SW 1271 (cell line): ENCODE data around the gene CDH4.

Experiments
- DNase-seq, 2 experiments: peaks; one replicate each; lab custom pipeline; 2025; lab: John Stamatoyannopoulos, UW

The CDH4 gene

GRCh38 chr20:61671559-61671958 lies 419.5 kb downstream of the CDH4 start:
- no peak for DNase-seq

GRCh38 chr20:61673152-61673847 lies 421.2 kb downstream of the CDH4 start:
- no peak for DNase-seq

DNA sequence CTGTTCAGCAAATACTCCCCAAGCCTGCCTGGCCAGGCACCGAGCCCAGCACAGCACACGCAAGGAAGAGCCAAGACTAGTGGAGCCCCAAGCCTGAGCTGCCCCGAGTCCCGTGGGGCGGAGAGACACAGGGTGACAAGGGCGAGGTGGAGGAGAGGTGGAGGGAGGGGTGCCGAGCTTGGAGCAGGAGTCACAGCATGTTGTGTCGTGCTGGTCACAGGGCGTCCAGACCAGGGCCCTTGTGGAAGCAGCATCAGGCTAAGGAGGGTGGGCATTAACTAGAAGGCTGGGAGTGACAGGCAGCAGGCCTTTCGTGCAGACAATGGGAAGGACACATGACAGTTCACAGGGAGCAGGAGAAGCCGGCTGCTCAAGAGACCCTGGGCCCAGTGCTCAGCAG lies 422.1 kb downstream of the CDH4 start:
- no peak for DNase-seq

DNA sequence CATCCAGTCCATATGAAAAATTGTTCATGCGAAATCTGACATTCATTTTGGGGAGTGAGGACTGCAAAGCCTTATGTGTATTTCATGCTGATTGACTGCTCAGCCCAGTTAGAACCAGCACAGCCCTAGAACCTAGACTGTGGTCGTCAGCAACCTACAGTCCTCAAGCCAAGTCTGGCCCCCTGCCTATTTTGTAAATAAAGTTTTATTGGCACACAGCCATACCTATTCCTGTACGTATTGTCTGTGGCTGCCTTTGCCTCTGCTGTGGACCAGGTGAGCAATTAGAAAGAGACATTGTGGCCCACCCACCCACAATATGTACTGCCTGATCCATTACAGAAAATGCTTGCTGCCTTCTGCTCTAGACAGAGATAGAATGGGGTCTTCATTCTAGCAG lies 422.6 kb downstream of the CDH4 start:
- DNase-seq = no peak

DNA sequence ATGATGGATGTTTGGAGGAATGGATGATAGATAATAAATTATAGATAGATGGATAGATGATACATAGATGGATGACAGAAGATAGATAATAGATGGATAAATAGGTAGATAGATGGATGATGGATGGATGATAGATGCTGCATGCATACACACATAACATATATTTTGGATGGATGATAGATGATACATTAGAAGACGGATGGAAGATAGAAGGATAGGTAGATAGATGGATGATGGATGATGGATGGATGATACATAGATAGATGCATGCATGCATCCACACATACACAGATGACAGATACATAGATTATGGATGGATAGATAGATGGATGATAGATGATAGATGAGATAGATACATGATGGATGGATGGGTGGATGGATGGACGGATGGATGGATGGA lies 425.9 kb downstream of the CDH4 start:
- no peak for DNase-seq

DNA sequence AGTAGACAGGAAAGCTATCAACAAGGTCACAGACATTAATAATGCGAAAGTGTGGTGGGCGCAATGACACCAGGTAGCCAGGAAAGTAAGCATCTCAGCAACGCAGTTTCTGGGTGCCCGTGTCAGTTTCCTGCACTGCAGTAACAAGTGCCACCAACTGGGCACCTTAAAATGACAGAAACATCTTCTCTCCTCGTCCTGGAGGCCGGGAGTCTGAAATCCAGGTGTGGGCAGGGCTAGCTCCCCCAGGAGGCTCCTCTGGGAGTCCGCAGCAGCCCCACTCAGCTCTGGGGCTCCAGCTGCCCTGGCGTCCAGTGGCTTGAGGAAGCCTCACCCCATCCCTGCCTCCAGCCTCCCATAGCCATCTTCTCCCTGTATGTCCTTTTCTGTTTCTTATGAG lies 426.4 kb downstream of the CDH4 start:
- no peak for DNase-seq

DNA sequence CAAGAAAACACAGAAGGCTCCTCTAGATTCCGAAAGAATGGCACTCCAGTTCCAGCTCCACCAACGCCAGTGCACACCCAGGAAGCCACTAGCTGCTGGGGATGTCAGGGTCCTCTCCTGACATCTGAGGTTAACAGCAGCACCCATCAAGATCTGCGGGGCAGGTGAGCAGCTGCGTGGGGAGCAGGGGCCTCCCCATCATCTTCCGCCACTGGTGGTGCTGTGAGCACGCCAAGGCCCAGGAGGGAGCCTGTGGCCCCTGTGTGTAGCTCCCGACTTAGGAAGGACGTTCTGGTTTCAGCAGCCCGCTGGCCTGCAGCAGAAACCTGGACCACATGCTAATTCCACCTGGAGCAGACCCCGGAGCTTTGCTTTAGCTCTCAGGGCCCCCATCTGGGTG lies 427.4 kb downstream of the CDH4 start:
- DNase-seq = no peak

GRCh38 chr20:61680096-61680495 lies 428.0 kb downstream of the CDH4 start:
- DNase-seq = no peak

- DNase-seq = no peak
These were observed 430.3 kb downstream of the CDH4 start for GRCh38 chr20:61682114-61682995.

DNA sequence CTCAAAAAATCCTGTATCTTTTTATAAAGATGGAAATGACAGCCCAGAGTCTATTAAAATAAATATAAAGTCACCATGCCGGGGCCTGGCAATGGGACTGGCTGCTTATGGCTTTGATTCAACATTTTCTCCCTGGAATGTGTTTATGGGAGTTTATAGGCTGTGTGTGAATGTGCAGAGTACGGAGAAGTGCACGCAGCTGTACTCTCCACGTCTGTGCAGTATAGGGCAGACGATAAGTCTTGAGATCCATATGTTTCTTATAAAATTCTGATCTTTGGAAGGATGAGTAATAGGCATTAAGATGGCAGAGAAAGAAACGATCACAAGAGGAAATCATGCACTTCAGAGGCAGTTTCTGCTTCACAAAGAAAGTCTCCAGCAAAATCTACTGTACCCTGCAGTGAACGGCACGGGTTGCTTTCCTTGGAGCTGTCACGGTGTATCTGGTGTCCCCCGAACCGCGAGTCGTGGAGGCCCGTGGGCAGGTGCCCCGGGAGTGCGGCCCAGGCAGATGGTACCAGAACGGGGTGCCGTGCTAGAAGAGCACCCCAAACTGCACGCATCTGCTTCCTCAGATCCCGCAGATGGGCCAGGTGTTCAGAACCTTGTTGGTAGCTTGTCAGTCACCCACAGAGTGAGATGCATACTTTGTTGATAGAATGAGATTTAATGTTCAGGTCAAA lies 431.1 kb downstream of the CDH4 start:
- no peak for DNase-seq

DNA sequence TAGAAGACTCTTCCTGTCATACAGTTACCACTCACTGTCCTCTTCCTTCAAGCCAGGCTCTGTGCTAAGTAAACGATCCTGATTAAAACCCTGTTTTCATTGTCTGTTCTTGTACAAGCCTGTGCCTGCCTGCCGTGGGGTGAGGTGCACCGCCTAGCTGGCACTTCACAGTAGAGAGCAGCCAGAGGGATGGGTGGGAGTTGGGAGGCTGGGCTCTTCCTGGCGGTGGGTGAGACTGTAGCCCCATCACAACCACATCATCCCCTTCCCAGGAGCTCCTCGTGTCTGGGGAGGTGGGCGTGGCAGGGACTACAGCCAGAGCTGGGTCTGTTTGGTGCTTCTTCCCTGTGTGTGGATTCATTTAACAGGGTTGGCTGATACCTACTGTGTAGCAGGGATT lies 431.7 kb downstream of the CDH4 start:
- no peak for DNase-seq

- DNase-seq = no peak
These were observed 432.1 kb downstream of the CDH4 start for GRCh38 chr20:61684136-61684535.

GRCh38 chr20:61684583-61685235 lies 432.6 kb downstream of the CDH4 start:
- DNase-seq = no peak

- DNase-seq = no peak
These were observed 433.4 kb downstream of the CDH4 start for GRCh38 chr20:61685462-61685861.

DNA sequence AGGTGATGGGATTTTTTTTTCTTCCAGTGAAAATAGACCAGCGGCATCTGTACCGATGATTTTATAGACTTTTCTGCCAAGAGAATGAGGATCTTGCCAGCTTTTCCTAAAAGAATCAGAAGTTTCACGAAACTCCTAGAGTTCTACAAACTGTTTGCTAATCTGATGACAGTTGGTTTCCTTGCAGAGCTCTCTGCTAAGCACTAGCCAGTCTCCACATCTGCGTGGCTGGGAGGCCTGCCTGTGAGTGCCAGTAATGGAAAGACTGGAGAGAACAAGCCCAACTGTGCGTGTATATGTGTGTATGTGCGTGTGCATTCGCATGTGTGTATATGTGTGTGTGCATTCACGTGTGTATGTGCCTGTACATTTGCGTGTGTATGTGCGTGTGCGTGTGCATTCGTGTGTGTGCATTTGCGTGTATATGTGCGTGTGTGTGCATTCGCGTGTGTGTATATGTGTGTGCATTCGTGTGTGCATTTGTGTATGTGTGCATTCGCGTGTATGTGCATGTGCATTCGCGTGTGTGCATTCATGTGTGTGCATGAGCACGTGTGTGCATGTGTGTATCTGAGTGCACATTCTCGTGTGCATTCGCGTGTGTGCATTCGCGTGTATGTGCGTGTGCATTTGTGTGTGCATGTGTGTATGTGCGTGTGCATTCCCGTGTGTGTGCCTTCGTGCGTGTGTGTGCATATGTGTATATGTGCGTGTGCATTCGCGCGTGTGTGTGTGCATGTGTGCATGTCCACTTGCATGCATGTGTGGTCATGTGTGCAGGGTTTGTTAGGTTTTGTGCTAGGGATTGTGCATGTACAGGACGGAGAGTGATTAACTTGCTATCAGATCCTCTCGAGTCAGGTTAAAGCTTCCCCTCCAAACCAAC lies 434.2 kb downstream of the CDH4 start:
- DNase-seq = no peak

- DNase-seq = no peak
These were observed 436.4 kb downstream of the CDH4 start for GRCh38 chr20:61688411-61688810.

GRCh38 chr20:61690150-61690549 lies 438.1 kb downstream of the CDH4 start:
- no peak for DNase-seq

GRCh38 chr20:61690993-61691838 lies 439.2 kb downstream of the CDH4 start:
- no peak for DNase-seq

DNA sequence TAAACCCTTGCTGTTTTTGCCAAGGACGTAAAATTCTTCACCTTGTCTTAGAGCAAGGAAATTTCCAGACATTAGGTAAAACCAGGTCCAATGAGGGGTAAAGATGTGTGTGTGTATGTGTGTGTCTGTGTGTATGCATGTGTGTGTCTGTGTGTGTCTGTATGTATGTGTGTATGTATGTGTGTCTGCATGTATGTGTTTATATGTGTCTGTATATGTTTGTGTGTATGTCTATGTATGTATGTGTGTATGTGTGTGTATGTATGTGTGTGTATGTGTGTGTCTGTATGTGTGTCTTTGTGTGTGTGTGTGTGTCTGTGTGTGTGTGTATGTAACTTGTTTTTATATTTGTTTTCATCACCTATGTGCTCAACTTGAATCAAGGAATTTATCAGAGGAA lies 439.9 kb downstream of the CDH4 start:
- no peak for DNase-seq

- DNase-seq = no peak
These were observed 440.4 kb downstream of the CDH4 start for GRCh38 chr20:61692479-61692878.
